K562 (cell line): ENCODE results near the gene DHCR7. TPM values are rescaled to one million over a fixed set of nuclear protein-coding genes. Genes with fewer than 3 reads are reported as not detected.

Source experiments
- DNMT1 ChIP-seq: fragments of 450-650 bp; IDR thresholded peaks from 2 replicates; pipeline ENCODE4 v1.6.1; 2016; ENCODE audit warnings: antibody characterized with exemption, mild to moderate bottlenecking
- ELF1 ChIP-seq: fragments of 200-800 bp; sonication (Bioruptor generic); IDR thresholded peaks from 2 replicates; pipeline ENCODE4 v1.6.1; 2016; ENCODE audit warnings: missing genetic modification characterization, missing compliant biosample characterization
- FOXA3 ChIP-seq, 2 experiments: fragments of 450-650 bp in 1 of 2; sonication (generic) in 1 of 2; formaldehyde crosslinking; IDR thresholded peaks in 1 of 2; conservative IDR thresholded peaks in 1 of 2; 2 replicates each; pipeline versions ENCODE4 v1.4.0 to v1.8.0; 2020 to 2022; ENCODE audit warnings: mild to moderate bottlenecking in 2 of 2, missing genetic modification reagents in 1 of 2
- HCFC1 ChIP-seq: IDR thresholded peaks from 2 replicates; pipeline ENCODE4 v1.6.1; 2012; ENCODE audit warnings: low read depth, low read length, improper control_type of control experiment
- HIVEP1 ChIP-seq: fragments of 250-450 bp; sonication (Bioruptor Pico); IDR thresholded peaks from 2 replicates; pipeline ENCODE4 v1.4.0; 2020; ENCODE audit warnings: mild to moderate bottlenecking
- KAT2B ChIP-seq: IDR thresholded peaks from one replicate; pipeline ENCODE4 v1.6.1; 2012; ENCODE audit warnings: low read depth, mild to moderate bottlenecking, control low read depth, inconsistent platforms, low read length, moderate library complexity
- KLF6 ChIP-seq: fragments of 250-450 bp; sonication (Bioruptor Pico); IDR thresholded peaks from 2 replicates; pipeline ENCODE4 v1.4.0; 2020; ENCODE audit warnings: mild to moderate bottlenecking, moderate library complexity, borderline replicate concordance
- MAZ ChIP-seq, 2 experiments: fragments of 450-650 bp in 1 of 2; sonication (generic) in 1 of 2; formaldehyde crosslinking; IDR thresholded peaks in 1 of 2; conservative IDR thresholded peaks in 1 of 2; 2 replicates each; pipeline versions ENCODE4 v1.4.0 to v1.5.0; 2020; ENCODE audit warnings: mild to moderate bottlenecking in 1 of 2, missing genetic modification reagents in 1 of 2
- NFRKB ChIP-seq: fragments of 450-650 bp; IDR thresholded peaks from 2 replicates; pipeline ENCODE4 v1.6.1; 2016; ENCODE audit warnings: low read depth
- RBM25 ChIP-seq: fragments of 200-400 bp; formaldehyde crosslinking; IDR thresholded peaks from 2 replicates; pipeline ENCODE4 v1.6.1; 2018; ENCODE audit warnings: low read length, low read depth, moderate library complexity; ENCODE audit not compliant: severe bottlenecking
- SMAD2 ChIP-seq: fragments of 150-350 bp; IDR thresholded peaks from 2 replicates; pipeline ENCODE4 v1.6.1; 2014; ENCODE audit warnings: low read depth, mild to moderate bottlenecking, low read length
- SMAD4 ChIP-seq: fragments of 250-450 bp; sonication (Bioruptor Pico); conservative IDR thresholded peaks from 2 replicates; pipeline ENCODE4 v1.8.0; 2021; ENCODE audit warnings: inconsistent platforms, mild to moderate bottlenecking, moderate library complexity
- SMC3 ChIP-seq: conservative IDR thresholded peaks from 2 replicates; pipeline ENCODE4 v1.6.1; 2011; ENCODE audit warnings: low read depth, low read length, improper control_type of control experiment; ENCODE audit not compliant: insufficient read depth
- SRSF9 ChIP-seq: fragments of 200-400 bp; formaldehyde crosslinking; IDR thresholded peaks from 2 replicates; pipeline ENCODE4 v1.6.1; 2017; ENCODE audit warnings: low read depth, low read length, borderline replicate concordance
- TARDBP ChIP-seq: fragments of 450-650 bp; IDR thresholded peaks from 2 replicates; pipeline ENCODE4 v1.6.1; 2016
- U2AF2 ChIP-seq: fragments of 200-400 bp; formaldehyde crosslinking; optimal IDR thresholded peaks from 2 replicates; pipeline ENCODE3; 2017; ENCODE audit warnings: low read depth, mild to moderate bottlenecking, low read length
- ZKSCAN8 ChIP-seq: fragments of 200-800 bp; sonication (Bioruptor generic); IDR thresholded peaks from 2 replicates; pipeline ENCODE4 v1.6.1; 2016; ENCODE audit warnings: missing genetic modification characterization, missing compliant biosample characterization
- ZNF253 ChIP-seq: fragments of 250-450 bp; sonication (Bioruptor Pico); conservative IDR thresholded peaks from 2 replicates; pipeline ENCODE4 v1.6.1; 2021; ENCODE audit warnings: mild to moderate bottlenecking
- ZNF445 ChIP-seq: fragments of 250-450 bp; sonication (Bioruptor Pico); IDR thresholded peaks from 2 replicates; pipeline ENCODE4 v1.4.0; 2020; ENCODE audit warnings: low read depth, mild to moderate bottlenecking, moderate library complexity
- polyA plus RNA-seq, 8 experiments: library from polyadenylated mRNA; depleted of rRNA in 4 of 8; stranded (reverse) in 5 of 8; unstranded in 3 of 8; fragments of >200 nt; fragmentation: Nextera tagmentation in 2 of 8; fragmentation: Illumina TruSeq in 1 of 8; extraction: Ambion mirVana in 2 of 8; extraction: Trizol in 1 of 8; gene quantifications; 2 replicates each; pipeline versions ENCODE4 v1.2.1 to v1.2.3, GENCODE V29; 2011 to 2014; ENCODE audit warnings: inconsistent platforms in 1 of 8, missing spikeins in 1 of 8
- total RNA-seq, 7 experiments: library from RNA; depleted of rRNA in 6 of 7; stranded (reverse); fragments of >200 nt in 6 of 7; fragmentation: Illumina TruSeq in 2 of 7; extraction: Trizol in 2 of 7; gene quantifications; 2 replicates each; pipeline versions ENCODE4 v1.2.1 to v1.2.3, GENCODE V29; 2011 to 2021; ENCODE audit warnings: low replicate concordance in 1 of 7
- TF ChIP-seq, protein P1 (sequence below): fragments of 250-450 bp; sonication (Bioruptor Pico); IDR thresholded peaks from 2 replicates; pipeline ENCODE4 v1.5.0; 2021; ENCODE audit warnings: mild to moderate bottlenecking, borderline replicate concordance
- TF ChIP-seq, protein P2 (sequence below): fragments of 250-450 bp; sonication (Bioruptor Pico); IDR thresholded peaks from 2 replicates; pipeline ENCODE4 v1.5.1; 2021; ENCODE audit warnings: mild to moderate bottlenecking
- TF ChIP-seq, protein P3 (sequence below): fragments of 450-650 bp; IDR thresholded peaks from 2 replicates; pipeline ENCODE4 v1.7.1; 2018; ENCODE audit warnings: mild to moderate bottlenecking, low read depth; ENCODE audit not compliant: partially characterized antibody

The DHCR7 gene
- total and polyA plus RNA-seq, 9 of the 15 experiments (the other 6 are each of a cell fraction or from before 2014, with no cell fraction given): 8.4 to 192 (median 82.4) TPM

DNA sequence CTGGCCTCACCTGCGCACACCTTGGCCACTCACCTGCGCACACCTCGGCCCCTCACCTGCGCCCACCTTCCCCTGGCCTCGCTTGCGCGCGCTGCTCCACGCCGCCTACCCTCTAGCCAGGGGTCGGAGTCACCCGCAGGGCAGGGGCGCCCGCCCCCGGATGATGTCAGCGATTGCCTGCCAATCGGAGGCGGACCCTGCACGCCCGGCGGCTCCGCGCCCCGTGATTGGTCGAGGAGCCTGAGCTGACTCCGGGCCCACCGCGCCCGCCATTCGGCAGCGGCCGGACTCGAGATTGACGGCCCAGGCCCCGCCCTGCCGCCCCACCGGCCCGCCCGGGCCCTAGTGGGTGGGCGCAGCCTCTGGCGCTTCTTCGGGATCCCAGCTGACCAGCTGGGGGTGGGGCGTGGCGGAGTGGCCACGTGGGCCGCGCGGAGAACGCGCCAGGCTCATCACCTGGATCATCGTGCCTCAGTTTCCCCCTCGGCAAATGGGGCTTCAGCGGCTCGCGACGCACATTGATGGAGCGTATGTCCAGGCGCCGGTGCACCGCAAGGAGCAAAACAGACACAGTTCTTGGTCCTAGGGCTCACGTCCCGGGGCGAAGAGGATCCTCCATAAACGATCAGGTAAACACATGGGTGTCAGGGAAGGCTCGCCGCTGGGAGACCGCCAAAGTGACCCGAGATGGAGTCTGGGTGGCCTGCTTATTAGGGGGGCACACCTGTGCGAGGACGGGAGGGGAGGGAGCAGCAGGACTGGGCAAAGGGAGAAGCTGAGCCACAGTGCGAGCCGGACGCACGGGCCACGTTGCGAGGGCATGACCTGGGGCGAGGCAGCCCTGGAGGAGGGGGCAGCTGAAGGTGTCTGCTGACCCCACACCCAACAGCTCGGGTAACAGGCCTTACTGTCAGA is at the start of gene DHCR7 (continued):
- TF ChIP-seq ZNF253 (CRISPR knock-in tag) (no peak), SRSF9 (no peak), RBM25 (peak; percentile 100), SMAD2 (no peak), ELF1 (tag) (no peak), SMC3 (no peak), MAZ (CRISPR knock-in tag; conservative IDR thresholded peaks at IDR 0.05 in 1 of 2, IDR thresholded peaks at IDR 0.05 in 1 of 2) (peak; percentile 32 to 59; a peak in 1 of 4 replicates), DNMT1 (no peak), HCFC1 (no peak), U2AF2 (no peak), TARDBP (no peak), KAT2B (no peak), SMAD4 (CRISPR knock-in tag) (0 out of 2 replicates have a peak, but pooled peaks have one; percentile 19), HIVEP1 (CRISPR knock-in tag) (no peak), ZNF445 (CRISPR knock-in tag) (no peak), FOXA3 (CRISPR knock-in tag; conservative IDR thresholded peaks at IDR 0.05 in 1 of 2, IDR thresholded peaks at IDR 0.05 in 1 of 2) (no peak), NFRKB (no peak), ZKSCAN8 (no peak), KLF6 (no peak)
- TF ChIP-seq, protein P1, sequence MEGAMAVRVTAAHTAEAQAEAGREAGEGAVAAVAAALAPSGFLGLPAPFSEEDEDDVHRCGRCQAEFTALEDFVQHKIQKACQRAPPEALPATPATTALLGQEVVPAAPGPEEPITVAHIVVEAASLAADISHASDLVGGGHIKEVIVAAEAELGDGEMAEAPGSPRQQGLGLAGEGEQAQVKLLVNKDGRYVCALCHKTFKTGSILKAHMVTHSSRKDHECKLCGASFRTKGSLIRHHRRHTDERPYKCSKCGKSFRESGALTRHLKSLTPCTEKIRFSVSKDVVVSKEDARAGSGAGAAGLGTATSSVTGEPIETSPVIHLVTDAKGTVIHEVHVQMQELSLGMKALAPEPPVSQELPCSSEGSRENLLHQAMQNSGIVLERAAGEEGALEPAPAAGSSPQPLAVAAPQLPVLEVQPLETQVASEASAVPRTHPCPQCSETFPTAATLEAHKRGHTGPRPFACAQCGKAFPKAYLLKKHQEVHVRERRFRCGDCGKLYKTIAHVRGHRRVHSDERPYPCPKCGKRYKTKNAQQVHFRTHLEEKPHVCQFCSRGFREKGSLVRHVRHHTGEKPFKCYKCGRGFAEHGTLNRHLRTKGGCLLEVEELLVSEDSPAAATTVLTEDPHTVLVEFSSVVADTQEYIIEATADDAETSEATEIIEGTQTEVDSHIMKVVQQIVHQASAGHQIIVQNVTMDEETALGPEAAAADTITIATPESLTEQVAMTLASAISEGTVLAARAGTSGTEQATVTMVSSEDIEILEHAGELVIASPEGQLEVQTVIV (CRISPR knock-in tag): no peak
- TF ChIP-seq, protein P2, sequence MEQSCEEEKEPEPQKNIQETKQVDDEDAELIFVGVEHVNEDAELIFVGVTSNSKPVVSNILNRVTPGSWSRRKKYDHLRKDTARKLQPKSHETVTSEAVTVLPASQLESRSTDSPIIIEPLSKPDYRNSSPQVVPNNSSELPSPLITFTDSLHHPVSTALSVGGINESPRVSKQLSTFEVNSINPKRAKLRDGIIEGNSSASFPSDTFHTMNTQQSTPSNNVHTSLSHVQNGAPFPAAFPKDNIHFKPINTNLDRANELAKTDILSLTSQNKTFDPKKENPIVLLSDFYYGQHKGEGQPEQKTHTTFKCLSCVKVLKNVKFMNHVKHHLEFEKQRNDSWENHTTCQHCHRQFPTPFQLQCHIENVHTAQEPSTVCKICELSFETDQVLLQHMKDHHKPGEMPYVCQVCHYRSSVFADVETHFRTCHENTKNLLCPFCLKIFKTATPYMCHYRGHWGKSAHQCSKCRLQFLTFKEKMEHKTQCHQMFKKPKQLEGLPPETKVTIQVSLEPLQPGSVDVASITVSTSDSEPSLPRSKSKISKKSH (CRISPR knock-in tag): no peak
- TF ChIP-seq, protein P3, sequence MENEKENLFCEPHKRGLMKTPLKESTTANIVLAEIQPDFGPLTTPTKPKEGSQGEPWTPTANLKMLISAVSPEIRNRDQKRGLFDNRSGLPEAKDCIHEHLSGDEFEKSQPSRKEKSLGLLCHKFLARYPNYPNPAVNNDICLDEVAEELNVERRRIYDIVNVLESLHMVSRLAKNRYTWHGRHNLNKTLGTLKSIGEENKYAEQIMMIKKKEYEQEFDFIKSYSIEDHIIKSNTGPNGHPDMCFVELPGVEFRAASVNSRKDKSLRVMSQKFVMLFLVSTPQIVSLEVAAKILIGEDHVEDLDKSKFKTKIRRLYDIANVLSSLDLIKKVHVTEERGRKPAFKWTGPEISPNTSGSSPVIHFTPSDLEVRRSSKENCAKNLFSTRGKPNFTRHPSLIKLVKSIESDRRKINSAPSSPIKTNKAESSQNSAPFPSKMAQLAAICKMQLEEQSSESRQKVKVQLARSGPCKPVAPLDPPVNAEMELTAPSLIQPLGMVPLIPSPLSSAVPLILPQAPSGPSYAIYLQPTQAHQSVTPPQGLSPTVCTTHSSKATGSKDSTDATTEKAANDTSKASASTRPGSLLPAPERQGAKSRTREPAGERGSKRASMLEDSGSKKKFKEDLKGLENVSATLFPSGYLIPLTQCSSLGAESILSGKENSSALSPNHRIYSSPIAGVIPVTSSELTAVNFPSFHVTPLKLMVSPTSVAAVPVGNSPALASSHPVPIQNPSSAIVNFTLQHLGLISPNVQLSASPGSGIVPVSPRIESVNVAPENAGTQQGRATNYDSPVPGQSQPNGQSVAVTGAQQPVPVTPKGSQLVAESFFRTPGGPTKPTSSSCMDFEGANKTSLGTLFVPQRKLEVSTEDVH: no peak
